Coronary artery (tissue), 2 donors: ENCODE data around the gene JARID2.

Experiments used
- DNase-seq: peaks from one replicate; pipeline ENCODE4 v3.0.0-alpha.2; 2017; ENCODE audit warnings: low spot score
- H3K27ac ChIP-seq, 2 donors: fragments of 200-600 bp; sonication (generic); one replicate each; pipeline ENCODE4 v1.5.1; 2016 to 2019
- H3K4me3 ChIP-seq: fragments of 200-600 bp; sonication (generic); 2 replicates; pipeline ENCODE4 v1.5.1; 2016; ENCODE audit warnings: mild to moderate bottlenecking, moderate library complexity
- CTCF ChIP-seq: fragments of 200-600 bp; sonication (generic); IDR thresholded peaks from one replicate; pipeline ENCODE4 v1.5.1; 2019; ENCODE audit warnings: antibody characterized with exemption

JARID2 gene

GRCh38 chr6:15247500-15248450 is 1.9 kb downstream of the JARID2 start:
- Histone ChIP-seq H3K27ac (peak overlapping the region; percentile 87 to 99), H3K4me3 (peak overlapping the region; percentile 86)
- peak; percentile 46 for TF ChIP-seq CTCF
- DNase-seq: peak; percentile 78

- no peak for TF ChIP-seq CTCF
- Histone ChIP-seq H3K27ac (peak overlapping the region; percentile 87 to 99), H3K4me3 (peak overlapping the region; percentile 86)
- peak; percentile 96 for DNase-seq
Observed at GRCh38 chr6:15248451-15249370, 2.8 kb downstream of the JARID2 start.

- H3K4me3 ChIP-seq: peak overlapping the region; percentile 86
- peak overlapping the region; percentile 87 to 99 for H3K27ac ChIP-seq
Observed at GRCh38 chr6:15249371-15250019, 3.6 kb downstream of the JARID2 start.

GRCh38 chr6:15250187-15251168 is 4.6 kb downstream of the JARID2 start:
- Histone ChIP-seq H3K27ac (peak overlapping the region in 1 of 2 donors; percentile 99), H3K4me3 (no peak overlapping the region)
- no peak for TF ChIP-seq CTCF
- no peak for DNase-seq

More at GRCh38 chr6:15249371-15250019, 3.6 kb downstream of the JARID2 start:
- no peak for TF ChIP-seq CTCF
- DNase-seq: no peak

- TF ChIP-seq CTCF: no peak
- H3K4me3 ChIP-seq: no peak overlapping the region
- no peak overlapping the region for H3K27ac ChIP-seq
- no peak for DNase-seq
Observed at GRCh38 chr6:15252195-15252594, 6.3 kb downstream of the JARID2 start.
